ENCODE measurements around the gene DOCK11. TPM values are rescaled to one million over a fixed set of nuclear protein-coding genes. Genes with fewer than 3 reads are reported as not detected.

DOCK11 gene
- total and polyA plus RNA-seq, 10 of the 15 experiments (the other 5 are each of a cell fraction or from before 2014, with no cell fraction given), result 16.3 to 30.7 (median 19.8) TPM

- Histone ChIP-seq H3K4me1 (ENCODE audit: control insufficient read depth, insufficient read depth, low read length) (no peaks in the 10 kb centered on the region), H3K27ac (ENCODE audit: control insufficient read depth, insufficient read depth) (no peak overlapping the region), H3K9me3 (replicated peaks; ENCODE audit: control insufficient read depth, insufficient read depth, low read length) (no peaks in the 10 kb centered on the region), H2AFZ (ENCODE audit: control insufficient read depth, low read depth, low read length) (no peak overlapping the region), H3K4me3 (no peak overlapping the region), H3K9ac (ENCODE audit: control insufficient read depth, insufficient read depth, low read length) (no peak overlapping the region), H3K4me2 (ENCODE audit: control insufficient read depth, insufficient read depth) (no peak overlapping the region), H3K79me2 (ENCODE audit: control insufficient read depth, insufficient read depth, low read length) (no peaks in the 10 kb centered on the region), H3K36me3 (ENCODE audit: control insufficient read depth in 2 of 2, insufficient read depth in 2 of 2, low read length in 1 of 2) (0 out of 4 replicates have a peak, but pooled peaks cover 0 to 2% of the 10 kb centered on the region in 2 experiments), H4K20me1 (ENCODE audit: control insufficient read depth, insufficient read depth) (no peaks in the 10 kb centered on the region), H3K27me3 (replicated peaks in 1 of 2; ENCODE audit: control insufficient read depth in 2 of 2, insufficient read depth in 2 of 2, low read length in 1 of 2) (no peaks in the 10 kb centered on the region)
- DNase-seq (ENCODE audit: low read depth, low spot score) (no peak), ATAC-seq (no peak), FAIRE-seq (no peak)
- TF ChIP-seq EGR1 (IDR thresholded peaks at IDR 0.05; ENCODE audit: borderline replicate concordance in 1 of 2, low read depth in 2 of 2, low read length in 2 of 2) (no peak), CREB1 (IDR thresholded peaks at IDR 0.05; ENCODE audit: low read depth) (no peak), NRF1 (conservative IDR thresholded peaks at IDR 0.05; ENCODE audit: low read depth, low read length) (no peak), EZH2 (IDR thresholded peaks at IDR 0.05; ENCODE audit: borderline replicate concordance, control insufficient read depth, low read depth, low read length) (no peak), ZNF217 (IDR thresholded peaks at IDR 0.05) (no peak), MLLT1 (IDR thresholded peaks at IDR 0.05) (no peak), ZNF24 (IDR thresholded peaks at IDR 0.05) (no peak), TAF1 (IDR thresholded peaks at IDR 0.05; ENCODE audit: borderline replicate concordance, low read depth, low read length) (no peak), CHD1 (IDR thresholded peaks at IDR 0.05; ENCODE audit: low read depth, low read length) (no peak), SREBF1 (IDR thresholded peaks at IDR 0.05; ENCODE audit: low read length) (no peak), RAD21 (IDR thresholded peaks at IDR 0.05; ENCODE audit: insufficient read depth, low read depth, low read length) (no peak), SKIL (IDR thresholded peaks at IDR 0.05; ENCODE audit: low read depth, poor library complexity, severe bottlenecking) (no peak), DPF2 (IDR thresholded peaks at IDR 0.05) (no peak), CHD4 (IDR thresholded peaks at IDR 0.05) (no peak), SIX5 (IDR thresholded peaks at IDR 0.05; ENCODE audit: low read depth, low read length, severe bottlenecking) (no peak), GABPA (IDR thresholded peaks at IDR 0.05; ENCODE audit: low read depth) (no peak)
- in situ Hi-C loops (cut with MboI) (no loop called here), intact Hi-C loops (cut with micrococcal nuclease; ENCODE audit: unreplicated experiment) (no loop called here)
- SMC1A ChIA-PET (ENCODE audit: uncharacterized antibody, unreplicated experiment), result no interaction called here
- no TSS peak for BruUV-seq (replicated peaks)
- RAD21 ChIA-PET (ENCODE audit: unreplicated experiment), result no interaction called here
- CTCF ChIA-PET, result no interaction called here
- POLR2A ChIA-PET, result interaction anchor here (0.5 kb wide), 1 partner anchor 64 kb away, joined by 3 read pairs; no protein-coding TSS in a partner anchor
- 43% methylated on average over 7 of the region's 7 CpGs for WGBS (ENCODE audit: insufficient coverage, insufficient replicate concordance, low lambda C conversion rate, missing lambda C conversion rate)
Observed at GRCh38 chrX:118595501-118596042, 100.0 kb downstream of the DOCK11 start.
